Common myeloid progenitor, CD34-positive (primary cell): Measurements from ENCODE around the gene ELAVL3.
"Not testable (repeated sequence)": the region's sequence is repeated elsewhere in the genome, so short reads cannot be mapped to it uniquely, and the experiment has no call there.

ENCODE experiments used
- CTCF ChIA-PET: fragments of 350-600 bp; sonication (Branson Sonifier 250); formaldehyde crosslinking; loops from one replicate; lab custom pipeline; 2021; ENCODE audit warnings: antibody characterized with exemption; lab: Charles Lee
- POLR2A ChIA-PET: fragments of 350-600 bp; sonication (Branson Sonifier 250); formaldehyde crosslinking; loops from one replicate; lab custom pipeline; 2021; ENCODE audit warnings: antibody characterized with exemption; lab: Charles Lee
- DNase-seq, 3 donors: peaks; one replicate each; pipeline versions ENCODE4 v3.0.0 to v3.0.0-alpha.2; 2013
- H3K27ac ChIP-seq, 2 experiments: 1 replicate in 1 of 2; 2 replicates in 1 of 2; pipeline ENCODE4 v1.7.0; 2013; ENCODE audit warnings: inconsistent platforms in 2 of 2, low read length in 2 of 2, mild to moderate bottlenecking in 2 of 2, low read depth in 1 of 2, moderate library complexity in 1 of 2; ENCODE audit not compliant: severe bottlenecking in 2 of 2, insufficient read depth in 1 of 2, poor library complexity in 1 of 2
- H3K27me3 ChIP-seq, 5 experiments: replicated peaks in 2 of 5; 1 replicate in 3 of 5; 2 replicates in 2 of 5; pipeline versions ENCODE4 v1.6.1 to v1.7.0; 2013; ENCODE audit warnings: low read length in 4 of 5, mild to moderate bottlenecking in 2 of 5, moderate library complexity in 2 of 5, inconsistent platforms in 1 of 5; ENCODE audit not compliant: insufficient read depth in 5 of 5, control insufficient read depth in 4 of 5
- H3K36me3 ChIP-seq, 4 experiments: 1 replicate in 2 of 4; 2 replicates in 2 of 4; pipeline versions ENCODE4 v1.6.1 to v1.7.0; 2013; ENCODE audit warnings: low read length in 3 of 4, control low read depth in 1 of 4, mild to moderate bottlenecking in 1 of 4; ENCODE audit not compliant: control insufficient read depth in 4 of 4, insufficient read depth in 4 of 4
- H3K4me1 ChIP-seq, 4 experiments: 1 replicate in 3 of 4; 2 replicates in 1 of 4; pipeline versions ENCODE4 v1.6.1 to v1.7.1; 2013; ENCODE audit warnings: low read length in 3 of 4, mild to moderate bottlenecking in 3 of 4, control low read depth in 1 of 4, inconsistent platforms in 1 of 4, moderate library complexity in 1 of 4; ENCODE audit not compliant: control insufficient read depth in 4 of 4, insufficient read depth in 4 of 4; ENCODE audit errors: control extremely low read depth in 1 of 4
- H3K4me3 ChIP-seq, 7 experiments: 1 replicate in 4 of 7; 2 replicates in 3 of 7; pipeline versions ENCODE4 v1.5.1 to v1.7.0; 2013; ENCODE audit warnings: mild to moderate bottlenecking in 7 of 7, low read length in 6 of 7, moderate library complexity in 6 of 7, inconsistent platforms in 2 of 7, low read depth in 2 of 7, control low read depth in 1 of 7; ENCODE audit not compliant: insufficient read depth in 4 of 7, control insufficient read depth in 1 of 7; ENCODE audit errors: extremely low read depth in 1 of 7
- H3K9me3 ChIP-seq, 5 experiments: 1 replicate in 4 of 5; 2 replicates in 1 of 5; pipeline versions ENCODE4 v1.6.1 to v1.7.1; 2013; ENCODE audit warnings: low read length in 4 of 5, mild to moderate bottlenecking in 2 of 5, inconsistent platforms in 1 of 5, low read depth in 1 of 5, moderate library complexity in 1 of 5; ENCODE audit not compliant: control insufficient read depth in 4 of 5, insufficient read depth in 2 of 5; ENCODE audit errors: control extremely low read depth in 1 of 5
- WGBS: methylation state at CpG from one replicate; pipeline ENCODE4 v1.1.5; 2013; ENCODE audit not compliant: insufficient coverage; 5-methylcytosine and 5-hydroxymethylcytosine counted together

ELAVL3 gene

GRCh38 chr19:11481534-11482383 is 913 bp upstream of the ELAVL3 start:
- Histone ChIP-seq H3K4me3 (peak overlapping the region in 3 of 7 experiments; percentile 28 to 51 (median 48)), H3K9me3 (no peaks in the 10 kb centered on the region), H3K27ac (no peak overlapping the region), H3K27me3 (peaks cover 0 to 62% (median 20%) of the 10 kb centered on the region in 5 experiments), H3K4me1 (peaks cover 0 to 28% (median 20%) of the 10 kb centered on the region in 4 experiments), H3K36me3 (peaks cover 0 to 8% (median 0%) of the 10 kb centered on the region in 4 experiments)
- 2% methylated on average over 42 of the region's 50 CpGs for WGBS
- ChIA-PET POLR2A (no interaction called here), CTCF (interaction anchor here (0.6 to 2.3 kb wide), 26 partner anchors 11 to 355 kb away, joined by 3 to 11 read pairs (median 4); partner anchors contain the start of gene EPOR)
- DNase-seq: peak; percentile 88 to 97 (median 95)

DNA sequence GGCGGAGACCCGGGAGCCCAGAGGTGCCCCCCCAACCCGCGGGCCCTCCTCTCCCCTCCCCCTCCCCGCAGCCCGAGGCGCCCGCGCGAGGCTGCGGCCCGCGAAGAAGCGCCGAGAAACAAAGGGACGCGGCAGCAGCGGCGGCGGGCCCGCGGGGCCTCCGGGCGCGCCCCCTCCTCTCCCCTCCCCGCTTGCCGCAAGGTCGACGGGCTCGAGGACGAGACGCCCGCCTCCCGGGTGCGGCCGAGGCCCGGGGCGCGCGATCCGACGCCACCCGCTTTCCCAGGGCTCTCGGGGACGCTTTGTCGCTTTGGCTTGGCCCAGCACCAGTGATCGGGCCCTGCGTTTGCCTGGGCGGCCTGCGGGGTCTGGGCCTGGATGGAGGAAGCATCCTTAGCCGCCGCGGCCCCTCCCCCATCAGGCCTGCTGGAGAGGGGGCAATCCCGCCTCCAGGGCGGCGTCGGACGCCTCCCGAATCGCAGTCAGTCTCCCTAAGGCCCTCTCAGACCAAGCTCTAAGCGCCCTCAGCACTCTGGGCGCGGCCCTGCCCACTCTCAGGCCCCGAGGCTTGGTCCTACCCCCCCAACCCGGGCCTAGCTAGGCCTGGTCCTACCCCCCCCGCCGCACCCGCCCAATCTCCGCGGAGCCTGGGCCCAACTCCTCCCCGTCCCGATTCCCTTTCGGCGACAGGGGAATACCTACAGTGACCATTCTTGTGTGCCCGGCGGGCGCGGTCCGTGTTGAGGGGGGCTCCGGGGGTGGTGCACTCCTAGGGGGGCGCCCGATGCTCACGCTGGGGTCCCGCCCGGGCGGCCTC is 740 bp downstream of the ELAVL3 start:
- CTCF ChIA-PET: interaction anchor here (2.3 kb wide), 1 partner anchor 94 kb away, joined by 10 read pairs; no protein-coding TSS in a partner anchor
- Histone ChIP-seq H3K27ac (no peak overlapping the region), H3K9me3 (no peaks in the 10 kb centered on the region), H3K4me3 (no peak overlapping the region), H3K36me3 (peaks cover 0 to 3% (median 0%) of the 10 kb centered on the region in 4 experiments), H3K4me1 (peaks cover 0 to 28% (median 20%) of the 10 kb centered on the region in 4 experiments), H3K27me3 (peaks cover under 1 to 66% (median 25%) of the 10 kb centered on the region in 5 experiments)
- DNase-seq: no peak
- POLR2A ChIA-PET: no interaction called here
- WGBS: 7% methylated on average over 62 of the region's 86 CpGs

- H3K4me3 ChIP-seq: no peak overlapping the region
- peak in 2 of 3 donors; percentile 42 to 47 for DNase-seq
- ChIA-PET CTCF (no interaction called here), POLR2A (no interaction called here)
- peaks cover 0 to 28% (median 20%) of the 10 kb centered on the region in 4 experiments for H3K4me1 ChIP-seq
- H3K9me3 ChIP-seq: no peaks in the 10 kb centered on the region
- H3K27me3 ChIP-seq: peaks cover 2 to 66% (median 26%) of the 10 kb centered on the region in 5 experiments
- peaks cover 0 to 2% (median 0%) of the 10 kb centered on the region in 4 experiments for H3K36me3 ChIP-seq
- no peak overlapping the region for H3K27ac ChIP-seq
- 23% methylated on average over 52 of the region's 62 CpGs for WGBS
Measured at GRCh38 chr19:11479090-11479897, 1.6 kb downstream of the ELAVL3 start.

DNA sequence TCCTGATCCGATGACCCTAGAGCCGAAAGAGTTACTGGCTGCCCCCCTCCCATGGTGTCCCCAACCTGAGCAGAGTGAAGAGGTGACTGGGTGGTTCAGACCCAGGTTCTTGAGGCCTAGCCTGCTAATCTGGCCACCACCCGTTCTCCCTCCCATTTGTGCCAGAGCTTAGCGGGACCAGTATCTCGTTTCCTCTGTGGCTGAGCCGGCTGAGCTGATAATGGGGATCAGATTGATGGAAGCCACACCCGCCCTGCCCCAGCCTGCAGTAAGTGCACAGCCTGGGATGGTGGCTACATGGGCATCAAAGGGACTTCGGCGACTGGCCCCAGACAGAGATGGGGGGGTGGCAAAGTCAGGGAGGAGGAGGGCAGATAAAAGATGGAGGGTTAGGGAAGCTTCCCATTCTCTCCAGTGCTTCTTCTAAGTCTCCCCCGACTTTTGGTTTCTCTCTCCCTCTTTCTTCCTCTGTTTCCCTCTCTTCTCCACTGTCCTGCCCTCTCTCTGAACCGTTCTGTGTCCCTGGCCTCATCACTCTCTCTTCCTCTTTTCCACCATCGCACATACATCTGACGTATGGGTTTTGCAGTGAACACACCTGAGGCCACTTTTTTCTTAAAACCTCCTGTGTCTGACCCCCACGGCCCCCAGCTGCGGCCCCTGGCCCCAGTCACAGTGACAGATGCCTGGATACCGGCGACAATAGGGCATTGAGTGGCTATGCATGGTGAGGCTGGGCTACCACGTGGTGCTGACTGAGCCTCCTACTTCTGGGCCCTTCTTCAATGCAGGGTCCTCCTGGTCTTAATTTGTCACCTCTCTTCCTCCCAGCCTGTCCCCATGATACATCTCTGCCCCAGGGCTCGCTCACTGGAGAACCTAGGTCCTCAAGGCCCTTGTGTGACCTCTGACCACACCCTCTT is 2.4 kb downstream of the ELAVL3 start:
- Histone ChIP-seq H3K27me3 (peaks cover 2 to 67% (median 26%) of the 10 kb centered on the region in 5 experiments), H3K9me3 (no peaks in the 10 kb centered on the region), H3K36me3 (no peaks in the 10 kb centered on the region), H3K27ac (no peak overlapping the region), H3K4me3 (no peak overlapping the region), H3K4me1 (peaks cover 0 to 28% (median 19%) of the 10 kb centered on the region in 4 experiments)
- CTCF ChIA-PET: no interaction called here
- POLR2A ChIA-PET: no interaction called here
- 44% methylated on average over 12 of the region's 19 CpGs for WGBS
- peak in 2 of 3 donors; percentile 37 to 45 for DNase-seq

DNA sequence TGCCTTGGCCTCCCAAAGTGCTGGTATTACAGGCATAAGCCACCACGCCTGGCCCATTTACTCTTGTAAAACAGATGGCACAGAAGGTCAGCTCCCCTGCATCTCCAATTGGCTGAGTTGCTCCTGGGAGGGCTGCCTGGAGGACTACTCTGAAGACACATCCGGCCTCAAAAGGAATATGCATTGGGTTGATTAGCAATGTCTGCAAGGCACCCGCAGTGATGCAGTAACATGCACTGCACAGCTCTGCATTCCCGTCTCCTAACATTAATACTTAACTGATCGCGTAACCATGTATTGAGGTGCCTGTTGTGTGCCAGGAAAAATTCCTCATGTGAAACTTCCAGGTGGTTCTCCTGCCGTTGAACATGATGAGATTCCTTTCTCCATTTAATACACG is 5.0 kb downstream of the ELAVL3 start:
- CTCF ChIA-PET: no interaction called here

GRCh38 chr19:11475343-11475742 is 5.5 kb downstream of the ELAVL3 start:
- peaks cover 2 to 42% (median 19%) of the 10 kb centered on the region in 5 experiments for H3K27me3 ChIP-seq
- H3K9me3 ChIP-seq, H3K36me3 ChIP-seq, H3K4me1 ChIP-seq, DNase-seq, CTCF ChIA-PET, POLR2A ChIA-PET, H3K27ac ChIP-seq, H3K4me3 ChIP-seq: not testable (repeated sequence)
- WGBS: 93% methylated on average over 3 of the region's 3 CpGs

More for the DNA sequence above, 5.0 kb downstream of the ELAVL3 start:
- Histone ChIP-seq H3K27ac (no peak overlapping the region), H3K4me1 (peaks cover 0 to 5% (median 1%) of the 10 kb centered on the region in 4 experiments), H3K27me3 (peaks cover 2 to 46% (median 19%) of the 10 kb centered on the region in 5 experiments), H3K4me3 (no peak overlapping the region), H3K36me3 (no peaks in the 10 kb centered on the region), H3K9me3 (no peaks in the 10 kb centered on the region)
- 93% methylated on average over 5 of the region's 8 CpGs for WGBS
- no peak for DNase-seq
- POLR2A ChIA-PET: no interaction called here
